Hematopoietic multipotent progenitor cell treated with erythropoietin and hydrocortisone succinate and interleukin-3 and kit ligand, for 6 days (in vitro differentiated cells): Measurements from ENCODE around the gene PDE7B.
A peak's percentile ranks its signal among the peaks of the same experiment; 100 is the strongest.

Source experiments
- DNase-seq: peaks from one replicate; pipeline ENCODE4 v3.0.0-alpha.2; 2015

PDE7B gene

GRCh38 chr6:135851442-135852271 is at the start of gene PDE7B:
TSS of gene PDE7B (plus strand) at chr6:135851701.
- peak; percentile 85 for DNase-seq

- no peak for DNase-seq
Observed at GRCh38 chr6:135801755-135802465, 49.6 kb upstream of the PDE7B start.

GRCh38 chr6:135810486-135810885 is 41.0 kb upstream of the PDE7B start:
- no peak for DNase-seq

GRCh38 chr6:135811170-135811569 is 40.3 kb upstream of the PDE7B start:
- no peak for DNase-seq

- DNase-seq, result peak; percentile 66
Observed at GRCh38 chr6:135811644-135812526, 39.6 kb upstream of the PDE7B start.

- no peak for DNase-seq
Observed at GRCh38 chr6:135813401-135813800, 38.1 kb upstream of the PDE7B start.

GRCh38 chr6:135814043-135814442 is 37.5 kb upstream of the PDE7B start:
- no peak for DNase-seq

GRCh38 chr6:135815216-135815615 is 36.3 kb upstream of the PDE7B start:
- no peak for DNase-seq

GRCh38 chr6:135817035-135817434 is 34.5 kb upstream of the PDE7B start:
- no peak for DNase-seq

GRCh38 chr6:135819665-135820064 is 31.8 kb upstream of the PDE7B start:
- DNase-seq, result peak; percentile 13

GRCh38 chr6:135820340-135820739 is 31.2 kb upstream of the PDE7B start:
- no peak for DNase-seq

GRCh38 chr6:135823851-135824250 is 27.6 kb upstream of the PDE7B start:
- no peak for DNase-seq

- no peak for DNase-seq
Observed at GRCh38 chr6:135826236-135826804, 25.2 kb upstream of the PDE7B start.

- DNase-seq, result no peak
Observed at GRCh38 chr6:135828021-135828420, 23.5 kb upstream of the PDE7B start.

GRCh38 chr6:135830452-135830881 is 21.0 kb upstream of the PDE7B start:
- no peak for DNase-seq

- DNase-seq, result no peak
Observed at GRCh38 chr6:135831016-135831415, 20.5 kb upstream of the PDE7B start.

GRCh38 chr6:135832166-135832565 is 19.3 kb upstream of the PDE7B start:
- no peak for DNase-seq

- no peak for DNase-seq
Observed at GRCh38 chr6:135833771-135834170, 17.7 kb upstream of the PDE7B start.

GRCh38 chr6:135837735-135838449 is 13.6 kb upstream of the PDE7B start:
- no peak for DNase-seq

- no peak for DNase-seq
Observed at GRCh38 chr6:135839121-135839520, 12.4 kb upstream of the PDE7B start.

GRCh38 chr6:135842618-135843392 is 8.7 kb upstream of the PDE7B start:
- no peak for DNase-seq
